H1 (cell line): ENCODE measurements around the gene DMBT1. TPM values are rescaled to one million over a fixed set of nuclear protein-coding genes. Genes with fewer than 3 reads are reported as not detected.

ENCODE experiments used
- CTCF ChIA-PET: fragments of 300-600 bp; sonication (Branson Sonifier 250); formaldehyde crosslinking; loops from one replicate; lab custom pipeline; 2021; ENCODE audit not compliant: partially characterized antibody; lab: Charles Lee
- POLR2A ChIA-PET: fragments of 300-600 bp; sonication (Branson Sonifier 250); formaldehyde crosslinking; loops from one replicate; lab custom pipeline; 2021; ENCODE audit warnings: inconsistent platforms; ENCODE audit not compliant: partially characterized antibody; lab: Charles Lee
- DNase-seq, 2 experiments: peaks; one replicate each; pipeline versions ENCODE4 v3.0.0 to v3.0.0-alpha.2; 2010 to 2022; ENCODE audit warnings: low spot score in 2 of 2, low read depth in 1 of 2, mixed read lengths in 1 of 2
- FAIRE-seq: peaks from 2 replicates; lab custom pipeline; 2011; peaks lifted over from hg19 to GRCh38; lab: Jason Lieb, UNC
- H2AFZ ChIP-seq: 2 replicates; pipeline ENCODE4 v1.8.1; 2012; ENCODE audit warnings: low read length, inconsistent platforms
- H2AK5ac ChIP-seq: 2 replicates; pipeline ENCODE4 v1.6.1; 2013; ENCODE audit warnings: low read depth, low read length
- H2BK120ac ChIP-seq: replicated peaks from 2 replicates; pipeline ENCODE3; 2013; ENCODE audit warnings: low read depth, low read length, inconsistent platforms
- H2BK12ac ChIP-seq: 2 replicates; pipeline ENCODE4 v1.6.1; 2013; ENCODE audit warnings: low read depth, low read length
- H2BK15ac ChIP-seq: 2 replicates; pipeline ENCODE4 v1.6.1; 2013; ENCODE audit warnings: low read length
- H2BK20ac ChIP-seq: 2 replicates; pipeline ENCODE4 v1.6.1; 2013; ENCODE audit warnings: low read length
- H2BK5ac ChIP-seq: 2 replicates; pipeline ENCODE4 v1.6.1; 2013; ENCODE audit warnings: low read depth, low read length
- H3K14ac ChIP-seq: 2 replicates; pipeline ENCODE4 v1.6.1; 2013; ENCODE audit warnings: inconsistent platforms; ENCODE audit not compliant: insufficient read length
- H3K18ac ChIP-seq: 2 replicates; pipeline ENCODE4 v1.6.1; 2013; ENCODE audit warnings: low read length; ENCODE audit errors: extremely low read depth
- H3K23ac ChIP-seq: 2 replicates; pipeline ENCODE4 v1.6.1; 2013; ENCODE audit warnings: inconsistent platforms; ENCODE audit not compliant: insufficient read length
- H3K23me2 ChIP-seq: 2 replicates; pipeline ENCODE4 v1.6.1; 2013; ENCODE audit warnings: low read depth, low read length
- H3K27ac ChIP-seq: 2 replicates; pipeline ENCODE4 v1.6.1; 2011; ENCODE audit warnings: low read depth, low read length, inconsistent platforms
- H3K27me3 ChIP-seq, 4 experiments: replicated peaks in 1 of 4; 1 replicate in 1 of 4; 2 replicates in 3 of 4; pipeline versions ENCODE4 v1.6.1 to v1.8.1; 2011 to 2013; ENCODE audit warnings: low read length in 3 of 4, mild to moderate bottlenecking in 3 of 4, inconsistent platforms in 2 of 4, mixed read lengths in 2 of 4, moderate library complexity in 1 of 4; ENCODE audit not compliant: control insufficient read depth in 3 of 4, insufficient read depth in 3 of 4; ENCODE audit errors: extremely low read depth in 1 of 4
- H3K36me3 ChIP-seq, 4 experiments: 2 replicates each; pipeline versions ENCODE4 v1.6.1 to v1.8.1; 2011 to 2013; ENCODE audit warnings: mild to moderate bottlenecking in 4 of 4, low read length in 3 of 4, moderate library complexity in 2 of 4, control low read depth in 1 of 4, inconsistent platforms in 1 of 4; ENCODE audit not compliant: insufficient read depth in 4 of 4, control insufficient read depth in 2 of 4
- H3K4ac ChIP-seq: replicated peaks from 2 replicates; pipeline ENCODE3; 2013; ENCODE audit warnings: low read length, low read depth, mixed read lengths, inconsistent platforms; ENCODE audit not compliant: insufficient read length
- H3K4me1 ChIP-seq, 4 experiments: replicated peaks in 1 of 4; 1 replicate in 1 of 4; 2 replicates in 3 of 4; pipeline versions ENCODE4 v1.6.1 to v1.8.1; 2011 to 2013; ENCODE audit warnings: low read length in 3 of 4, inconsistent platforms in 2 of 4, mixed read lengths in 1 of 4; ENCODE audit not compliant: insufficient read depth in 4 of 4, control insufficient read depth in 3 of 4
- H3K4me2 ChIP-seq, 2 experiments: 2 replicates each; pipeline versions ENCODE4 v1.6.1 to v1.8.1; 2011 to 2013; ENCODE audit warnings: low read depth in 2 of 2, low read length in 2 of 2, control low read depth in 1 of 2, inconsistent platforms in 1 of 2, mild to moderate bottlenecking in 1 of 2; ENCODE audit not compliant: insufficient read depth in 1 of 2
- H3K4me3 ChIP-seq, 4 experiments: fragments of 200-600, 300-600 bp in 1 of 4; sonication (generic), shearing (Covaris generic), sonication (Bioruptor Twin) in 1 of 4; 2 replicates each; pipeline versions ENCODE4 v1.5.1 to v1.8.1; 2011 to 2016; ENCODE audit warnings: low read length in 4 of 4, low read depth in 3 of 4, control low read depth in 2 of 4, inconsistent platforms in 2 of 4, mild to moderate bottlenecking in 2 of 4, mixed read lengths in 1 of 4, moderate library complexity in 1 of 4; ENCODE audit not compliant: insufficient read depth in 2 of 4; ENCODE audit errors: extremely low read depth in 1 of 4
- H3K56ac ChIP-seq: replicated peaks from 2 replicates; pipeline ENCODE3; 2013; ENCODE audit warnings: low read depth, mild to moderate bottlenecking, mixed read lengths, low read length, inconsistent platforms; ENCODE audit not compliant: insufficient read length
- H3K79me1 ChIP-seq: 2 replicates; pipeline ENCODE4 v1.6.1; 2013; ENCODE audit warnings: low read depth, low read length, control low read depth
- H3K79me2 ChIP-seq, 2 experiments: 2 replicates each; pipeline versions ENCODE4 v1.6.1 to v1.8.1; 2012 to 2013; ENCODE audit warnings: low read length in 2 of 2, mild to moderate bottlenecking in 2 of 2, inconsistent platforms in 1 of 2; ENCODE audit not compliant: insufficient read depth in 2 of 2, control insufficient read depth in 1 of 2
- H3K9ac ChIP-seq, 4 experiments: replicated peaks in 1 of 4; 1 replicate in 1 of 4; 2 replicates in 3 of 4; pipeline versions ENCODE4 v1.6.1 to v1.8.1; 2011 to 2013; ENCODE audit warnings: low read depth in 3 of 4, low read length in 3 of 4, control low read depth in 2 of 4, mild to moderate bottlenecking in 2 of 4, moderate library complexity in 2 of 4, inconsistent platforms in 1 of 4; ENCODE audit errors: extremely low read depth in 1 of 4
- H3K9me3 ChIP-seq, 2 experiments: 2 replicates each; pipeline versions ENCODE4 v1.6.1 to v1.8.1; 2012 to 2013; ENCODE audit warnings: mild to moderate bottlenecking in 2 of 2, moderate library complexity in 2 of 2, control low read depth in 1 of 2, inconsistent platforms in 1 of 2, low read depth in 1 of 2, low read length in 1 of 2, mixed read lengths in 1 of 2; ENCODE audit not compliant: insufficient read depth in 2 of 2
- H4K20me1 ChIP-seq, 2 experiments: replicated peaks in 1 of 2; 2 replicates each; pipeline versions ENCODE3 to v1.8.1; 2011 to 2013; ENCODE audit warnings: inconsistent platforms in 2 of 2, low read length in 2 of 2, mild to moderate bottlenecking in 1 of 2; ENCODE audit not compliant: insufficient read depth in 2 of 2, control insufficient read depth in 1 of 2
- H4K5ac ChIP-seq: 2 replicates; pipeline ENCODE4 v1.6.1; 2013; ENCODE audit warnings: low read length, low read depth, mixed read lengths, inconsistent platforms; ENCODE audit not compliant: insufficient read length
- H4K8ac ChIP-seq: 2 replicates; pipeline ENCODE4 v1.8.0; 2013; ENCODE audit warnings: mild to moderate bottlenecking, moderate library complexity, low read length, inconsistent platforms; ENCODE audit not compliant: insufficient read depth; ENCODE audit errors: extremely low read depth
- H4K91ac ChIP-seq: replicated peaks from 2 replicates; pipeline ENCODE3; 2013; ENCODE audit warnings: low read length, mixed read lengths, inconsistent platforms; ENCODE audit not compliant: insufficient read length
- HDAC6 ChIP-seq: IDR thresholded peaks from one replicate; pipeline ENCODE4 v1.7.1; 2012; ENCODE audit warnings: low read depth, mild to moderate bottlenecking, inconsistent platforms, low read length, moderate library complexity
- JUND ChIP-seq: IDR thresholded peaks from 2 replicates; pipeline ENCODE4 v1.6.1; 2011; ENCODE audit warnings: mild to moderate bottlenecking, improper control_type of control experiment, low read length
- POLR2A ChIP-seq, 2 experiments: IDR thresholded peaks; 1 replicate in 1 of 2; 2 replicates in 1 of 2; pipeline ENCODE4 v1.6.1; 2011; ENCODE audit warnings: low read depth in 2 of 2, low read length in 2 of 2, mild to moderate bottlenecking in 2 of 2; ENCODE audit errors: control extremely low read depth in 1 of 2
- POU5F1 ChIP-seq: IDR thresholded peaks from 2 replicates; pipeline ENCODE4 v1.6.1; 2011; ENCODE audit warnings: low read depth, mild to moderate bottlenecking, low read length, moderate library complexity
- RAD21 ChIP-seq, 2 experiments: IDR thresholded peaks in 1 of 2; conservative IDR thresholded peaks in 1 of 2; 2 replicates each; pipeline ENCODE4 v1.6.1; 2011; ENCODE audit warnings: low read depth in 2 of 2, low read length in 2 of 2, improper control_type of control experiment in 1 of 2, inconsistent platforms in 1 of 2, mild to moderate bottlenecking in 1 of 2, moderate library complexity in 1 of 2
- SP4 ChIP-seq: IDR thresholded peaks from 2 replicates; pipeline ENCODE4 v1.6.1; 2012; ENCODE audit warnings: low read length, inconsistent platforms
- SRF ChIP-seq: IDR thresholded peaks from 2 replicates; pipeline ENCODE4 v1.6.1; 2011; ENCODE audit warnings: mild to moderate bottlenecking, low read depth, low read length, moderate library complexity
- WGBS, 2 experiments: shearing (Covaris generic) in 1 of 2; methylation state at CpG; one replicate each; pipeline versions ENCODE4 v1.1.6 to v1.1.7; 2013 to 2015; ENCODE audit warnings: low lambda C conversion rate in 2 of 2, mixed read lengths in 2 of 2, inconsistent platforms in 1 of 2, low coverage in 1 of 2, missing lambda C conversion rate in 1 of 2; ENCODE audit not compliant: insufficient replicate concordance in 2 of 2, insufficient coverage in 1 of 2, insufficient read length in 1 of 2; ENCODE audit errors: extremely low coverage in 1 of 2, missing lambda C conversion rate in 1 of 2; 5-methylcytosine and 5-hydroxymethylcytosine counted together
- polyA plus RNA-seq, 7 experiments: library from polyadenylated mRNA; depleted of rRNA in 3 of 7; stranded (reverse) in 5 of 7; unstranded in 2 of 7; fragments of >200 nt in 5 of 7; fragments of 200-250 nt in 2 of 7; gene quantifications; 1 replicate in 5 of 7; 2 replicates in 1 of 7; 4 replicates in 1 of 7; pipeline versions ENCODE4 v1.2.1 to v1.2.3, GENCODE V29; 2011 to 2013; ENCODE audit warnings: missing spikeins in 2 of 7, mixed read lengths in 2 of 7
- total RNA-seq: library from RNA; stranded (reverse); fragmentation: NEBNext Ultra II Directional; extraction: Animal tissue kit (Norgen Biotek cat#: 25700); gene quantifications from 2 replicates; pipeline ENCODE4 v1.2.1, GENCODE V29; 2021

DMBT1 gene
- total and polyA plus RNA-seq, 2 of the 8 experiments (the other 6 are each of a cell fraction or from before 2014, with no cell fraction given), result 0.03 TPM; not detected in 1

DNA sequence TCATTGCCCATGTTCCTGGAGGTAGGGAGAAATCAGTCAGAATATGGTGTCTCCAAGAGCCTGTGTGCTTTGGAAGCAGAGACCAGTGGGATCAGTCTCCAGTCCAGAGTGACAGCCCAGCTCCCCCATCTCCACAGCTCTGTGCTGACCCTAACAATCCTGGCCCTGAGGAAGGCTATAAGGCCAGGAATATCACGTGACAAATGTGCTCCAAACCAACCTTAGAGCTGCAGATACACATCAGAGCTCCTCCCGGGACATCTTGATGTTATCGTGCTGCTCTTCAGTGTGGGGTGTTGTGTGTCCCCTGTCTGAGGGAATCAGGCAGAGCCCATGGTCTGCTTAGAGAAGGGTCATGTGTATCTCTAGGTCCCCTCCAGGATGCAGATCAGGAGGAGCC lies 15.2 kb downstream of the DMBT1 start:
- Histone ChIP-seq H2BK12ac (no peak overlapping the region), H2AK5ac (no peak overlapping the region), H4K8ac (no peak overlapping the region), H4K91ac (no peak overlapping the region), H2BK120ac (no peak overlapping the region), H3K4me3 (no peak overlapping the region), H2BK20ac (no peak overlapping the region), H3K4ac (no peak overlapping the region), H3K4me2 (no peak overlapping the region), H3K9me3 (peaks cover 12 to 13% of the 10 kb centered on the region in 2 experiments; a peak in 3 of 4 replicates), H3K23ac (no peak overlapping the region), H3K14ac (no peak overlapping the region), H2AFZ (no peak overlapping the region), H3K4me1 (no peaks in the 10 kb centered on the region), H3K56ac (no peak overlapping the region), H3K79me2 (no peaks in the 10 kb centered on the region), H3K36me3 (no peaks in the 10 kb centered on the region), H3K23me2 (no peaks in the 10 kb centered on the region), H3K9ac (no peak overlapping the region), H3K27me3 (no peaks in the 10 kb centered on the region; a peak in 1 of 7 replicates), H4K20me1 (no peaks in the 10 kb centered on the region), H4K5ac (no peak overlapping the region), H3K79me1 (no peaks in the 10 kb centered on the region), H3K27ac (no peak overlapping the region), H3K18ac (no peak overlapping the region), H2BK15ac (no peak overlapping the region), H2BK5ac (no peak overlapping the region)
- ChIA-PET CTCF (interaction anchor here (0.7 to 5.9 kb wide), 4 partner anchors 9 to 114 kb away, joined by 3 to 43 read pairs (median 3); no protein-coding TSS in a partner anchor), POLR2A (no interaction called here)
- 49% methylated on average over 3 of the region's 3 CpGs; no CpG with 5 or more reads in 1 of the 2 experiments for whole genome bisulfite sequencing, 2 experiments
- no peak for DNase-seq
- no peak for FAIRE-seq
- TF ChIP-seq SP4 (no peak), SRF (no peak), POLR2A (IDR thresholded peaks at IDR 0.05; ENCODE audit: control extremely low read depth in 1 of 2, low read depth in 2 of 2, low read length in 2 of 2) (no peak), JUND (no peak), RAD21 (IDR thresholded peaks at IDR 0.05 in 1 of 2, conservative IDR thresholded peaks at IDR 0.05 in 1 of 2; ENCODE audit: low read depth in 2 of 2, low read length in 2 of 2) (no peak), HDAC6 (no peak), POU5F1 (no peak)
